ENCODE measurements around the gene AFTPH.

Gene AFTPH

GRCh38 chr2:64609227-64609941 lies 85.3 kb downstream of the AFTPH start:
- DNase-seq (ENCODE audit: low read depth, low spot score) = peak; percentile 50

- DNase-seq (ENCODE audit: low read depth, low spot score) = no peak
Observed at GRCh38 chr2:64609942-64610281, 85.8 kb downstream of the AFTPH start.

- DNase-seq (ENCODE audit: low read depth, low spot score) = no peak
Observed at GRCh38 chr2:64610316-64610855, 86.3 kb downstream of the AFTPH start.

DNA sequence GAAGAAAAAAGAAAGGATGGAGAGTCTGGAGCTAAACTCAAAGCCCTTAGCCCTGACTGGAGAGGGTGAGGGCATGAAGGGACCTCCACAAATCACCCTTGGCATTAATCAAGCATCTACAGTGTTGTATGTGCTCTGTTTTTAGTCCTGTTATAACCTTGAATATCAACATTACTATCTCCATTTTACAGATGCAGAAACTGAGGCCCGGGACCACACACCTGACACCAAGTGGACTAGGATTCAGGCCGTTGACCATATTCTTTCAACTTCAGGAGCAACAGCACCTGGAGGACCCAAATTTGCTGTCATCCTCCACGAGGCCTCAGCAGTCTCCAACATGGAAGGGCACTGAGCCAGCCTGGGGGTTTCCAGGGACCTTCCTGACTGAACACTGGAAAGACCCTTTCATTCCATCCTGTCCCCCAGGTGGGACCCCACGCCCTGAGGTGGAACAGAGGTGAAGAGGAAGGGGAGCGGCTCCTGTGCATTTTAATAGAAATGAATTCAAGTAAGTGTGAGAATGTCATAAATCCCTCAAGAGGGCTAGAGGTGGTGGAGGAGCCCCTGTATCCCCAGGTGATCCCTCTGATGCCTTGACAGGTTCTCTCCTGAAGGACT lies 88.6 kb downstream of the AFTPH start:
- DNase-seq (ENCODE audit: low read depth, low spot score) = no peak

DNA sequence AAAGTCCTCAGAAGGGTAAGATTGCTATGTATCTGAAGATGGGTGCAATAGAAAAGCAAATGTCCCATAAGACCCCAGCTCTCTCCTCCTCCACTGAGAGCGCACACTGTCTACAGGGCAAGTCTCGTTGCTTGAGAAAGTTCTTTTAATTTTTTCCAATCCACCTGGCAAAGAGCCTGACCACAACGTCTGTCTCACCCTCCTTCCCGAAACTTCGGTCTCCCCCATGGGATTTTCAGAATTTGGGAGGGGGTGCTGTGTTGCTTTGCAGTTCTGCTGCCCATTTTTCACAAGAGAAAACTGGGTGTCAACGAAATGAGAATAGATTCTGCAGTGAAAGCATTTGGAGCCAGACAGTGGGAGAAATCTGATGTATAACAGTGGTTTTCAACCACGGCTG lies 89.1 kb downstream of the AFTPH start:
- DNase-seq (ENCODE audit: low read depth, low spot score) = no peak

GRCh38 chr2:64615192-64615763 lies 91.2 kb downstream of the AFTPH start:
- no peak for DNase-seq (ENCODE audit: low read depth, low spot score)

GRCh38 chr2:64615844-64616536 lies 91.9 kb downstream of the AFTPH start:
- no peak for DNase-seq (ENCODE audit: low read depth, low spot score)

DNA sequence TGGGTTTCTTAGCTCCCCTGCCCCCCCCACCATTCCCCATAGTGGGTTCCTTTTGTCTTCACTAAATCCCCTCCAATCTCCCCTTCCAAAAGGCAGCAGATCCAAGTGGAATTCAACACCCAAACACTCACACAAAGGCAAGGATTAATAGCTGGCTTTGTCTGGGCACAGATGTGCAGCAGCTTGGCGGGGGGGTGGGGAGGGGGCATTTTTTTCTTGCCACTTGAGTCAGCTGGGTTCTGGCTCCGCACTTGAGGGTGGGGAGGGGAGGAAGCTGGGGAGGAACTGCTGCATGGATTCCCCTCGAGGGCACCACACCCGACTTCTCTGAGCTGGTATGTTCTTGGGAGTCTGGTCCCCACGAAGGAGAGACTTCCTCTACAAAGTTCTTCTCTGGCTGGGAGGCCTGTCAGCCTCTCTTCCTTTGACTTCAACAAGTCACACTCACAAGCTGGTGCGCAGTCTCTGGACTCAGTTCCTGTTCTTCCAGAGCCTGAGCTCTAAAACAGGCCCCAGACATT lies 93.6 kb downstream of the AFTPH start:
- no peak for DNase-seq (ENCODE audit: low read depth, low spot score)

GRCh38 chr2:64620661-64621060 lies 96.5 kb downstream of the AFTPH start:
- DNase-seq (ENCODE audit: low read depth, low spot score) = no peak

DNA sequence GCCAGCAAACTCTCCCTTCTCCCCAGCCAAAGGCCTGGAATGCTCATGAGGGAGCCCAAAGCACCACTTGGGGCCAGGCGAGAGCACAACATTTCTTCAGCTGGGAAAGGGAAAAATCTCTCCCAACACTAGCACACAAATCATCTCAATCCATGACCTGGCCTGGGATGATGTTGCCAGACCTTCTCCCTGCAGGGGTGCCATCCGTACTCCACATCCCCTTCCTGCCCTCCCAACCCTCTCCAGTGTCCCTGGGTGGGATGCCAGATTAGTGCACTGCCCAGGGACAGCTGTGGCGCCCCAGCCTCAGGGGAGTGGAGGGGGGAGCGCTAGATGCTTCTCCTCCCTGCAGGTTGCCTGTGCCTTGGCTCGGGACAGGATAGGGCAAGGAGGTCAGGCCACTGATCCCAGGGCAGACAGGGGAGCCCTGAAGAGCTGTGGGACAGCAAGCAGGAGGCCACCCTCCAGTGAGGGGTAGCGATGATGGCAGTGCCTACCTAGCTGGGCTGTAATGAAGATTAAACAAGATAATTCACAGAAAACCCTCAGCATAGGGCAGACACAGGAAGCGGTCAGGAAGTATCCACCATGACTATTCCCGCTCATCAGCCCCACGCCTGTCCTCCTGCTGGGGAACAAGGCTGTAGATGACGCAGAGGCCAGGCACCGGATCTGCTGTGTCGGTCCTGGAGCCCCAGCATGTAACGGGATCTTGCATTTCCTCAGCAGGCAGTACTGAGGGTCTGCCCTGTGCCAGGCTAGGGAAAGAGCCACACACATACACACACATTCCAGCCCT lies 98.5 kb downstream of the AFTPH start:
- DNase-seq (ENCODE audit: low read depth, low spot score) = no peak

DNA sequence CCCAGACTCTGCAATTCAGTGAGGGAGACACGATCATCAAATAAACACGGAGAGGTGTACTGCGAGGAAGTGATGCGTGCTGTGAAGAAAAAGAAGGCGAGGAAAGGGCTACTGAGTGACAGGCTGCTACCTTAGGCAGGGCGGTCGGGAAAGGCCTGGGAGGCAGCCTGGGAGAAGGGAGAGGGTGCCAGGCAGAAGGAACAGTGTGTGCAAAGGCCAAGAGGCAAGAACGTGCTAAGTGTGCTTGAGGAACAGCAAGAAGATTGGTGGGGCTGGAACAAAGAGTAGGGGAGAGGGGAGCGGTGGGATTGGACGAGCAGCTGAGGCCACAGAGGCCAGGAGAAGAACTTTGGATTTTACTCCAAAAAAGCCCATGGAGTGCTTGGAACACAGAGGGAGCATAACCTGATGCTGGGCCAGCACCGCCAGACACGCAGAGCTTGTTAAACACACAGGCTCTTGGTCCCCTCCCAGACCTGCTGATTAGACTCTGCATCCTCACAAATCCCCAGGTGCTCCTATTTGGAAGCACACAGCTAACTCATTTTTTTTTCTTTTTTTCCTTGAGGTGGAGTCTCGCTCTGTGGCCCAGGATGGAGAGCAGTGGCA lies 99.2 kb downstream of the AFTPH start:
- DNase-seq (ENCODE audit: low read depth, low spot score) = no peak

- DNase-seq (ENCODE audit: low read depth, low spot score) = no peak
Observed at GRCh38 chr2:64624108-64624610, 100.0 kb downstream of the AFTPH start.

DNA sequence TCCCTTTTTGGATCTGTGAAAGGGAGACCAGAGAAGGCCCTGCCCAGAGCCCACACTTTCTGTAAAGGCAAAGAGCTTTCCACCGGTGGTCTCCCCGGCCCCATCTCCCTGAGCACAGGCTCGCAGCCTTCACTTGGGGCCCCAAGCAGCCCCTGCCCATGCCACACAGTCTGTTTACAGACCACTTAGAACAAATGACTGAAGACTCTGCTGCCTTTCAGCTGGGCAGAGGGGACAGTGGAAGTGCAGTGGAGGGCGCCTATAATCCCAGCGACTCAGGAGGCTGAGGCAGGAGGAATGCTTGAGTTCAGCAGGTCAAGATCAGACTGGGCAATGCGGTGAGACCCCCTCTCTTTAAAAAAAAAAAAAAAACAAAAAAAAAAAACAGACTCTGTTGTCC lies 100.7 kb downstream of the AFTPH start:
- no peak for DNase-seq (ENCODE audit: low read depth, low spot score)

DNA sequence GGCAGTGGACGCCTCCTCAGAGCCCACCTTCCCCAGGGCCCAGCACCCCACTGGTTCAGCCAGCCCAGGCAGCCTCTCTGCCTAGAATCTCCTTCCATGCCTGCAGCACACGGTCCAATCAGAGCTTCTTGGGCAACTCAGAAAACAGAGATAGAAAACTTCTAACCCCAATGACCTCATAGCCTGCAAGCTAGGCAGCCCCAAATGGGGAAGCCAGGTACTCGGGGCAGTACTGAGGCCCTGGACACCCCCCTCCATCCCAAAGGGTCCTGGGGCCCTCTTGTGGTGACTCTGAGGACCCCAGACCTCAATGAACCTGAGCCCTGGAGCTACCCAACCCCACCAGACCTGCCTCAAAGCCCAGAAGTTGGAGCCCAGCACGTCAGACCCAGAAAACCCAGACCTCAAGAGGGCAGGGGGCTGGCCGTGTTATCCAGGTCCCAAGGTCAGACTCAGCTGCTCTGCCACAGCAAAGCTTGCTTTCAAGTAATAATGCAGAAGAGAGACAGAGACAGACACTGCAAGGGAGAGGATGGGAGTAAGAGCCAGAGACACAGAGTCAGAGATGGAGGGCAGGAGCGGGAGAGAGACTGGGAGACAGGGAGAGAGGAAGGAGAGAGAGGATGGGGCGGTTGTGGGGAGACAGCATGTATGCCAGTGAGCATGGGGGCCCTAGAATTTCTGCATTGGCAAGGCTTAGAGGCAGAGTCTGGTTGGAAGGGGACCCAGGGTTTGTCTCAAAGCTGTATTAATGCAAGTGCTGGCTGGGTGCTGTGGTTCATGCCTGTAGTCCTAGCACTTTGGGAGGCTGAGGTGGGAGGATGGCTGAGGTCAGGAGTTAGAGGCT lies 101.4 kb downstream of the AFTPH start:
- no peak for DNase-seq (ENCODE audit: low read depth, low spot score)

- DNase-seq (ENCODE audit: low read depth, low spot score) = no peak
Observed at GRCh38 chr2:64626146-64626809, 102.2 kb downstream of the AFTPH start.

DNA sequence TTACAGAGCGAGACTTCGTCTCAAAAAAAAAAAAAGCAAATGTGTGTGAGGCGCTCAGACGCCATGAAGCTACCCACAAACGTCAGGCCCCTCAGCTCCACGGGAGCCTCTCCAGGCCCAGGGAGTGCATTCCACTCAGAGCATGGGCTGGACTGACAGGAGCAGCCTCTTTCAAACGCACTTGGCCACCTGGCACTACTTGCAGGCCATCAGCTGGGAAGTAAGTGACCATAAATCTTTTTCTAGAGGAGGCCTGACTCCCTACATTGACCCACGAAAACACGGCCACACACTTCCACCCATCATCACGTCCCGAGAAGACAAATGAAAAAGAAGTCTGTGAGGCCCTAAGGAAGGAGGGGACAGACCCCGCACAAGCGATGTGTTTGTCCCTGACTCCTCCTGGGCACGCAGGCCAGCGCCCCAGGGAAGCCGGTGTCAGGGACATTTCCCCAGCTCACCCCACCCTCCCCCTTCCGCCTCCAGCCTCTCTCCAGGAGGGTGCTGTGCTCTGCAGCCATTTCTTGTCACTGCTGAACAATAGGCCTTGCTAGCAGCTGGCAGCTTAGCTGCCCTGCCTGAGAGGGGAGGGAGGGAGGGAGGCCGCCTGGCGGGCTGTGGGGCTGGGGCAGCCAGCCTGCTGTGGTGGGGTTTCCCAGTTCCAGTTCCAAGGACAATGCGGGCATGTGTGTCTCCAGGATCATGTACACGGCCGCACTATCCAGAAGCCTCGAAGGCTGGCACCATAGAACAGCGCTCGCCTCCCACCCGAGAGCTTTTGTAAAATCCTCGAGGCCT lies 103.0 kb downstream of the AFTPH start:
- no peak for DNase-seq (ENCODE audit: low read depth, low spot score)

GRCh38 chr2:64627860-64628841 lies 104.0 kb downstream of the AFTPH start:
- DNase-seq (ENCODE audit: low read depth, low spot score) = no peak

All from ELF-1 (cell line).